Measurements from ENCODE around the gene ARHGEF16.

ARHGEF16 gene

DNA sequence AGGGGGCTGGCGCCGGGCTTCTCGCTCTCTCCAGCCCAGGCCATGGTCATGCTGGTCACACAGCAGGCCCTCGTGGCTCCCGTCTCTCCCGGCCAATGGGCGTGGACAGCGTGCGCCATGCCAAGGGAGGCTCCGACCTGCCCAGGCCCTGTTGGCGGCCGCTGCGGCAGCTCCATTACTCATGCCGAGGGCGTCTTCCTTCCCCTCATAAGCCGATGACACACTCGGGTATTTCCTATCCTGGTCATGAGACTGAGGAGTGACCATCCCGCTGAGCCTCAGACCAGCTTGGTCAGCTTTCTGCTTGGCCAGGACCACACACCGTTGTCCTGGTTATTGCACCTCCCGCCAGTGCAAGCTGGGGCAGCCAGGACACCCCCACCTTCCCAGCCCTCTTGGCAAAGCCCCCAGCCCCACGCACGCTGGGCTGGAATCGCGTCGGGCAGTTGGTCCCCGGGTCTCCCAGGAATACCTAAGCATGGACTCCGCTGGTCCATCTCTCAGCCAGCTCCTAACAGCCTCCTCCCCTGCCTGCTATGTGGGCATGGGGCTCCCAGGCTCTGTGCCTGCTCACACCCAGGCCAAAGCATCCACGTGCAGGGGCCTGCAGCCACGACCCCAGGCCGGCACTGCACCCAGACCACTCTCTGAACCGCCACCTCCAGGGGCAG, 49.8 kb downstream of the ARHGEF16 start:
- DNase-seq, result peak; percentile 98

DNA sequence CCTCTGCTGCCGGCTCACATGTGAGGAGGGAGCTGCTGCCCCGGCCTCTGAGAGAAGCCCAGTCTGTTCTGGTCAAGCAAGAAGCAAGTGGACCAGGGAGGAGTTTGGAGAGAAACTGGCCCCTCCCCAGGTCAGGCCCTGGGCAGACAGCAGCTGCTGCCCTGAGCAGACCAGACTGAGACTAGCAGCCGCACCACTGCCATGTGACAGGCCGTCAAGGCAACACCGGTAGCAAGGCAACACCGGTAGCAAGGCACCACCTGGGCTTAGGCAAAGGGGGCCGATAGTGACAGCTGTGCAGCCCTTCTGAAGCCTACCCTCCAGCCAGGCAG, 50.3 kb downstream of the ARHGEF16 start:
- no peak for DNase-seq

DNA sequence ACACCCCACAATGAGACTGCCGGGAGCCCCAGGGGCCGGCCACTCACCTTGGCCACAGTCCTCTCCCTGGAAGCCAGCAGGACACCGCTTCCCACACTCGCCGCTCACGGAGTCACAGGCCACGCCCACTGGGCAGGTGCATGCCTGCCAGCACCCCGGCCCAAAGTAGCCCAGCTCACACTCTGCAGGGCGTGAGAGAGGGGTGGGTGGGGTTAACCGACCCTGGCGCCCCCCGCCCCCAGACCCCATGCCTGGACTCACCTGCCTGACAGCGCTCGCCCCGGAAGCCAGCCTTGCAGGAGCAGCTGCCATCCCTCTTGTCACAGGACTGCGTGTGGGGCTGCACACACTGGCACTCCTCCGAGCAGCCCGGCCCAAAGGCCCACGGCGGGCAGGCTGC, 50.7 kb downstream of the ARHGEF16 start:
- DNase-seq, result no peak

DNA sequence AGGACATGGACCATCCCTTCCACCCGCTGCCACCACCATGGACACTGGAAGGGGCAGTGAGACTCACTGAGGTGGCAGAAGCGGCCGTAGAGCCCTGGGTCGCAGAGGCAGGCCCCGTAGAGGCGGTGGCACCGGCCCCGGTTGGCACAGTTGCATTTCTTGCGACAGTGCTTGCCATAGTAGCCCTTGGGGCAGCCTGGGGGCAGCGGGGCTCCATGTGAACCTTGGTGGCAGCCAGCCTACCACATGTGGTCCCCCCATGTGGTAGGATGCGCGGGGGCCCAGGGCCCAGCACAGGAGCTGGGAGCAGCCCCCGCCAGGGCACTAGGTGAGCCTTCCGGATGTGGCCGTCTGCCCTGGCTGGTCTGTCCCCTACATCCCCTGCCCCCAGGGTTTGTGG, 51.6 kb downstream of the ARHGEF16 start:
- DNase-seq, result no peak

DNA sequence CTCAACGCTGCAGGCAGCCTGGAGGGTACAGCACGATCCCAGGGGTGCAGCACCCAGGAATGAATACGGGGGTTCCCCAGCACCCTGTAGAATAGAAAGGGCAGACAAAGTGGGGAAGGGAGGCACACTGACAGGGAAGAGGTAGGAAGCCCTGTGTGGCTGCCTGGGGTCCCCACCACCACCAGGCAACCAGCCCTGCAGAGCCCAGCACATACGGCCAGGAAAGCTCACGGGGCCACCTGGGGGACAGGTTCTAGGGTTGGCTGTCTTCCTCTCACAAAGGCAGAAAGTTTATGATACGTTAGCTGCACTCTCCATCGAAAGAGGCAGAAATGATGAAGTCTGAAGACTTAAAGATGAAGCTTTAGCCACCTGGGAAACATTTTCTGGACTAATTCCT, 52.5 kb downstream of the ARHGEF16 start:
- no peak for DNase-seq

DNA sequence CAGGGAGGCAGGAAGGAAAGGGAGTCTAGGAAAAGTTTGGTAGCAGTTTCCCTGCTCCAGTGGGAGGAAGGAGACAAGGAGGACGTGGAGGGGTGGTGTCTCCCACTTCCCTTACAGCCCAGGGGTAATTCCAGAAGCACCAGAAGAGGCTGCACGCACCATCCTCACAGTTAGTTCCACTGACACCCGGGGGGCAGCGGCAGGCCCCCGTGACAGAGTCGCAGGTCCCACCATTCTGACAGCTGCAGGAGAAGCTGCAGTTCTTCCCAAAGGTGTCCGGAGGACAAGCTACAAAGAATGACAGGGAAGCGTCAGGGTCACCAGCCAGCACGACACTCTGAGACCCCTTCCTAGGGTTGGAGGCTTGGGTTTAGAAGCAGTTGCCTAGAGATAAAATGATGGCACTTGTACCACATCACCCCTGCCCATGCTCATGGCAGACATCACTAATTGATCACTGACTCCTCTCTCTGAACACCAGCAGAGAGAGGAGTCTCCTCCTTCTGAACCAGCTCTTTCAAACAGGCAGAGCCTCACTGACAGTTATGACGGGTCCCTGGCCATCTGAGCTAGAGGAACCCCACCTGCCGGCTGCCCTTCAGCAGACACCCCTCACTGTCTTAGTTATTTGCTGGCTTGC, 53.3 kb downstream of the ARHGEF16 start:
- no peak for DNase-seq

DNA sequence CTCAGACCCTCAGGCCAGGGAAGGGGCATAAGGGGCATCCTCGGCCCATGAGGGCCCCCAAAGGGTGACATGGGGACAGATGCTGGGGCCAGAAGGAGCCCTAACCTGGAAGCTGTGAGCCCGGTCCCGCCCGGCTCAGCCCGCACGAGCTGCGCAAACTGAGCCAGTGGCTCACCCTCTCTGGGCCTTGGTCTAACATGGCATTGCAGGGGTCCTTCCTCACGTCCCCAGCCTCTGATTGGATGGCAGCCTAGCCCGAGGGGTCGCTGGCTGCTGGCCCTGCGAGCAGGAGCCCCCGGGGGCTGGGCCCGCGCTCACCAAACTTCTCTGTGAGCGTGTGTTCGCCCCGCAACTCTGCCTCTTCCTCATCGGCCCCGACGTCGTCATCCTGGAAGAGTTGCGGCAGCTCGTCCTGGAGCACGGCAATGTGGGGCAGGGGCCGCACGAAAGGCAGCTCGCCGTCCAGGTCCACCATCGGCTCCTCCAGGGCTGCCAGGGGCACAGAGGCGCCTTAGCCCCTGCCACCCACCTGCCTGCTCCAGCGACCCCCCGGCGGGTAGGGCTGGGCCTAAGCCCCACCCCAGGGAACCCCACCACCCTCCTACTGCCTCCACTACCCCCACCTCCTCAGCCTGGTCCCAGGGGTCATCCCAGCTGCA, 54.4 kb downstream of the ARHGEF16 start:
- no peak for DNase-seq

DNA sequence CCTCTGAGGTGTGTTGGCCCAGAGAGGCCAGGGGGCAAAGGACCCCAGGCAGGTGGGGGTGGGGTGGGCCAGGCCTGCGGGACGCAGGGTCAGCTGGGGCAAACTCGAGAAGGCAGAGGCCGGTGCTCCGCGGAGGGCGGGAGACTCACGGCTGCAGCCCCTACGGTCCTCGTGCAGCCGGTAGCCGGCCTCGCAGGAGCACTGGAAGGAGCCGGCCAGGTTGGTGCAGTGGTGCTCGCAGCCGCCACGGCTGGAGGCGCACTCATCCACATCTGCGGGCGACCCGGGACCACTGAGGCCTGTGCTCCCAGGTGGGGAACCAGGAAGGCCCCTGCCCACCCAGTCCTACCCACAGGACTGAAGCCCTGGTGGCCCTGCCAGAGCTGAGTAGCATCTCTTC, 55.3 kb downstream of the ARHGEF16 start:
- no peak for DNase-seq

DNA sequence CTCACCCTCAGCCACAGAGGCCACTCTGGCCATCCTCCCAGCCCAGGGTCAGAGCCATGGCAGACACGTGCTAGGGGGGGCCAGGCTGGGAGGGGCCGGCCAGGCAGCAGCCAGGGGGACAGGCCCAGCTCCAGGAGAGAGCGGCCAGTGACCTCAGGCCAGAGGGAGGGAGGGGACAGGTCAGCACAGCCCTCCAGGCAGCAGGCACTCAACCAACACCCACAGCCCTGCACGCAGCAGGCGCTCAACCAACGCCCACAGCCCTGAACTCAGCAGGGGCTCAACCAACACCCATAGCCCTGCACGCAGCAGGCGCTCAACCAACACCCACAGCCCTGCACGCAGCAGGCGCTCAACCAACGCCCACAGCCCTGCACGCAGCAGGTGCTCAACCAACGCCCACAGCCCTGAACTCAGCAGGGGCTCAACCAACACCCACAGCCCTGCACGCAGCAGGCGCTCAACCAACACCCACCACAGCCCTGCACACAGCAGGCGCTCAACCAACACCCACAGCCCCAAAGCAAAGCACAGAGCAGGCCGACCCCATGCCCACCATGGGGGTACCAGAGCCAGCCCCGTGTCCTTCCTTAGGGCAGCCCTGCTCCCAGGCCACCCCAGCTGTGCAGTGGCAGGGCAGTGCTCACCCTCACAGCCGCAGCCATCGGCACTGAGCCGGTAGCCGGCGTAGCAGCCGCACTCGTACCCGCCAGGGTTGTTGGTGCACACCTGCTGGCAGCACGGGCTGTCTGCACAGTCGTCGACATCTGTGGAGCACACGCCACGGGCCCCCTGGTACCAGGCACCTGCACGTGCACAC, 55.9 kb downstream of the ARHGEF16 start:
- no peak for DNase-seq

DNA sequence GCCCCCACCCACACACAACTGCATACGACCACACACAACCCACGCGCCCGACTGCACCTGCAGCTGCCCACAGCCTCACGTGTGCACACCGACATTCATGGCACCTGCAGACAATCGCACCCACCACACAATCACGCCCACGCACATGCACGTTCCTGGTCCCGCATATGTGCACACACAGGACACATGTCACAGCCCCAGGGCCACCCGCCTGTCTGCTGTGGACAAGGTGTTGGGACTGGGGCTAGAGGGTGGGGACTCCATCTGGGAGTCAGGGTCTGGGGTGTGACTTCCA, 56.4 kb downstream of the ARHGEF16 start:
- DNase-seq, result no peak

DNA sequence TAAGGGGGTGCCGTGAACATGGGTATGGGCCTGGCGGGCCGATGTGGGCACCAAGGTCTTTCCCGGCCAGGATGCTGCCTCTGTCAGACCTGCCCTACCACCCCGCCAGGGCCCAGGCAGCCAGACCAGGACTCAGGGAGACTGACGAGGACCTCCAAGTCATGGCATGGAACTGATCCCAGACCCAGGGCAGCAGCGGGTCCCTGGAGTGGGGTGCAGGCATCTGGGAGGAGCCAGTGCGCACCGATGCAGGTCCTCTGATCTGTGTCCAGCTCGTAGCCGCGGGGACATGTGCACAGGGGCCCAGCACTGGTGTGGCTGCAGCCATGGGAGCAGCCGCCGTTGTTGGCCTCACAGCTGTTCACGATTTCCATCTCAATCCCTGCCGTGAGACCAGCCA, 56.8 kb downstream of the ARHGEF16 start:
- DNase-seq, result no peak

DNA sequence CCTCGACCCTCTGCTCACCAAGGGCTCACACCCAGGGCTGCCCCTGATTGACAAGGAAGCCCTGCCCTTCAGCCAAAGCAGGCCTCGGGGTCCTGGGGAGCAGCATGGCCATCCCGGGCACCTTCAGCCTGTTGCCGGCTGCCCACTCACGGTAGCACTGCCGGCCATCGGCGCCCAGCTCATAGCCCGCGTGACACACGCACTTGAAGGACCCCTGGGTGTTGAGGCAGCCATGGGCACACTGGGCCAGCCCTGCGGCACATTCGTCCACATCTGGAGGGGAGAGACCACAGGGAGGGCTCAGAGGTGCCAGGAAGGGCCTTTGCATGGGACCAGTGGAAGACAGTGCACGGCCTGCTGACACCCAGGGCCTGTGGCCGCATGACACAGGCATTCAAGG, 57.4 kb downstream of the ARHGEF16 start:
- DNase-seq, result no peak

DNA sequence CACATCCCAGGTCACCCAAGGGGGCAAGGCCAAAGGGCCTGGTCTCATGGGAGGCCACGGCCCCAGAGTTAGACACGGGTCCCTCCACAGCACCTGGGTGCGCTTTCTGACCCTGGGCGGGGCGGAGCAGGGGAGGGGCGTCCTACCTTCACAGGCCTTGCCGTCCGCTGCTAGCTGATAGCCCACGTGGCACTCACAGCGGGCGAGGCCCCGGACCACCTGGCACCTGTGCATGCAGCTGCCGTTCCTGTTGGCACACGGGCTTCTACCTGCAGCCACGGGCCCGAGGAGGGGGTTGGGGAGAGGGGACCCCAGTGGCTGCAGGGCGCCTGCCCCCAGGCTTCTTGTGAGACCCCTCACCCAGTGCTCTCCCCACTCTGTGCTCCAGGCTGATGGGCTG, 59.9 kb downstream of the ARHGEF16 start:
- no peak for DNase-seq

DNA sequence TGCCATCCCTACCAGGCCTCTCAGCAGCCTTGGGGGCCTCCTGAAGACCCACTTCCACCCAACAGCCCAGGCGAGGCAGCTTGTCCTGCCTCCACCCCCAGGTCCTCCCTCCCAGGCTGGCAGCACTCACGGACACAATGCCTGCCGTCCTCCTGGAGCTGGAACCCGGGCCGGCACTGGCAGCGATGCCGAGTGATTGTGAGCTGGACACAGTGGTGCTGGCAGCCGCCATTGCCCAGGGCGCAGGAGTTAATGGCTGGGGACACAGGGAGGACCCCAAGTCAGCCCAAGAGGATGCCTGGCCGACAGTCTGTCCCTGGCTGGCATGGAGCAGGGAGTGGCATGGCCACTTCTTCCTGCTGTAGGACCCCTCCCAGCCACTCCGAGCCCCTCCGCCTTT, 60.8 kb downstream of the ARHGEF16 start:
- DNase-seq, result no peak

DNA sequence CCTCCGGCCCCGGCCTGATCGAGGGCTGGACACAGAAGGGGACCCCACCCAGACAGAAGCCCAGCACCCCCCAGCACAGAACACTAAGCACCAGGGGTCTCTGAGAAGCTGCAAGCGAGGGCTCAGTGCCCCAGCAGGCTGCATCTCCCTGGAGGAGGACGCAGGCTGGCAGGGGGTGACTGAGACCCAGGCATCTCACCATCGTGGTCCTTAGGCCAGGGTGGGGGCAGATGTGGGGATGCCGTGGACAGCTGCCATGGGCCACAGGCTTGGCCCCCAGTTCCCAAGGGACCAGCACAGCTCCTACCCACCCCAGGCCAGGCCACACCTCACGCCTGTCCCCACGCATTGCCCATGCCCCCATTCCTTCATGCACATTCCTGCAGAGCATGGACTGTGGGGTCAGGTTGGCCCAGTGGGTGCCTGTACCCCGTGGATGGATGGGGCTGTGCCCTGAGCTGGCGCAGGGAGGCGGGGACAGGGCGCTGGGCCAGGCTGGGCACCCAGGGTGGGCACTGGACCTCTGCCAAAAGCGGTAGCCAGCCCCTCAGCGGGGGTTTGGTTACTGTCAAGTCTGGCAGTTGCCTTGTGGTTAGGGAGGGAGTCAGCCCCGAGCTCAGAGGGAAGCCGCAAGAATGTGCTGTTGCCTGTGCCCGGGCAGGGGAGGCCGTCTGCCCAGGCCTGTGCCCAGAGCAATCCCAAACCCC, 61.5 kb downstream of the ARHGEF16 start:
- DNase-seq, result no peak

DNA sequence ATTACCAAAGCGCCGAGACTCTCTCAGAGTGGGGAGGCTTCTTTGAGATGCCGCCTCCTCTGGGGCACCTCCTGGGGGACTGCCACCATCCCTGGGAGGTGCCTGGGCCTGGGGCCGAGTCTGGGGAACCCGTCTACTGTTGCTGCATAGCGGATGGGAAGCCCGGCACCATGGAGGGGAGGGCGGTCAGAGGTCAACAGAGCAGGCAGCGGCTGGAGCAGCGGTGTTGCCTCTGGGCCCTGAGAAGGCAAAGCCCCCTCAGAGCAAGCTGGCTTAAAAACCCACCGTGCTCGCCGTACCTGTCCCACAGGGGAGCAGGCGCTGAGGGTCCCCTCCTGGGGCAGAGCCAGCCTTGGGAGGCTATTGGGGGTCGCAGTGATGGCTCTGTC, 62.0 kb downstream of the ARHGEF16 start:
- DNase-seq, result no peak

DNA sequence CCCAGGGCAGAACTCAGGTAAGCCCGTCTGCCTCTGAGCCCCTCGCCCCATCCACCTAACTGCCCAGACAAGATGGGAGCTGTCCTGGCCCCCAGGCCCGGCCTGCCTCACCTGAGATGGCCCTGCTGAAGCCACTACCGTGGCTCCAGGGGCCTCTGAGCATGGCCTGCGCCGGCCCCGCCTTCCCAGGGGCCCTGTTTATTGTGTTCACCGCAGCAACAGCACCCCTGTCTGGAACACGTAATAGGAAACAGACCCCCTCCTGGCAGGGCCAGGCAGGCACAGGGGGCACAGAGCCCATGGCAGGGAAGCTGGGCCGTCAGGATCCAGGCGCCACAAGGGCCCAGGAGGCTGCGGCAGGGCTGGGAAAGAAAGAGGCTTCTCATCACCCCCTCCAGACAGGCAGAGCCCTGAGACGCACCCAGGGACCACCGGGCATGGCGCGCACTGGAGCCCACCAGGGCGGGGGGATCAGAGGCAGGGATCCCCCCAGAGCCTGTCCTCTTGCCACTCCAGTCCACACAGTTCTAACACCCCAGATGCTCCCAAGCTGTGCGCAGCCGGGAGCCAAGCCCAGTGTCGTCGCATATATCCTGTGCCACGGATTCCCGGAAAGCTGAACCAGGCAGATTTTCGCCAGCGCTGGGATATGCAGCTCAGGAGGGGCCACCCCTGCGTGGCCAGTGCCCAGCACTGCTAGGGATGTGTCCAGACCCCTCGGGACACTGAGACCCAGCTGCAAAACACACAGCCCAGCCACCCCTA, 62.6 kb downstream of the ARHGEF16 start:
- DNase-seq, result no peak

DNA sequence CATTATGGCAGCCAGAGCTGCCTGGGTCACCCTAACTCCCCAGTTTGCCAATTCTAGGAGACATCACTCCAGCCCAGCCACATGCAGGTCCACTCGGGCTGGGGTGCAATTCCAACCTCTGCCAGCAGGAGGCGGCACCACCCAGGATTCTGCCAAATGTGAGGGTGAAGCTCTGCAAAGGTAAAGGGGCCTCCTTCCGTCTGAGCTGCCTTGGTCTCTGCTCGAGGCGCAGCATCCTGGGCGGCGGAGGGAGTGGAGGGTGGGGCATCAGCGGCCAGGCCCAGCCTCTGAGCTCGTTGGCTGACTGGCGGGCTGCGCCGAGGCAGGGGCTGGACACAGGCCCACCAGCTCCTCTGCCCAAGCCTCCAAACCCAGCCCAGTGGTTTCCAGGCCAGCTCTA, 63.8 kb downstream of the ARHGEF16 start:
- DNase-seq, result no peak

DNA sequence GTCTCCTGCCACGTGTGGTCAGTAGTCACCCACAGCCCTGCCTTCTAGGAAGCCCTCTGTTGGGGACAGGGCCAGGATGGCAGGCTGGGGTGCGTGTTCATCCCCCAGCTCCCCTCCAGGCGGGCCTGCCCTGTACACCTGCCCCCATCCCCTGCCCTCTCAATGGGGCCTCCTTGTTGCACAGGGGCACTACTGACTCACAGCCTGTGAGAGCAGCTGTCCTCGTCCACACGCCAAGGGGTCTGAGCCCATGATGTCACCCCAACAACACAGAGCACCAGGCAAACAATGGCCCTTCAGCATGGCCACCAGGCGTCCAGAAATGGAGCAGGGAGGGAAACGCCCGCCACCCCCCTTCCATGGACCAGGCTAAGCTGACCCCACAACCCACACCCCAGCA, 64.3 kb downstream of the ARHGEF16 start:
- no peak for DNase-seq

DNA sequence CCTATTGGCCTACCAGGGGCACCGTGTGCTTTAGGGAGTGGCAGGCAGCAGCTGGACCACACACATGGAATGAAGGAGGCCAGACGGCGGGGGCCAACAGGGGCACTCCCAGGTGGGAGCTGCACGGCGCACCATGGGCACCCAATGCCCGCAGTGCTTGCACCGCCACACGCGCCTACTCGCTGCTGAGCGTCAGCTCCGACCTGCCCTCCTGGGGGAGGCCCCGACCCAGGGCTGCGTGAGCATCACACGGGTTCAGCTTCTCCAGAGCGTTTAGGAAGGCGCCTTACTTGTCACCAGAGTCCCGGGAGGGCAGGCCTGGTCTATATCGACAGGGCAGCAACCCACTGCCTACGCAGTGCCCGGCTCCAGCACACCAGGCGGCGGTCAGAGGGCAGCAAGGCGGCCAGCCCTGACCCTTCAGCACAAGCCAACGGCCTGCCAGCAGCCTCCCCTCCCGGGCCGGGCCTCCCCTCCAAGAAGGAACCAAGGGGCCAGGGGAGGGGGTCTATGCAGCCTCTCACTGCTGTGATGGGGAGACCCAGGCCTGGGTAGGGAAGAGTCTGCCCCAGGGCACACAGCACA, 64.9 kb downstream of the ARHGEF16 start:
- DNase-seq, result no peak

DNA sequence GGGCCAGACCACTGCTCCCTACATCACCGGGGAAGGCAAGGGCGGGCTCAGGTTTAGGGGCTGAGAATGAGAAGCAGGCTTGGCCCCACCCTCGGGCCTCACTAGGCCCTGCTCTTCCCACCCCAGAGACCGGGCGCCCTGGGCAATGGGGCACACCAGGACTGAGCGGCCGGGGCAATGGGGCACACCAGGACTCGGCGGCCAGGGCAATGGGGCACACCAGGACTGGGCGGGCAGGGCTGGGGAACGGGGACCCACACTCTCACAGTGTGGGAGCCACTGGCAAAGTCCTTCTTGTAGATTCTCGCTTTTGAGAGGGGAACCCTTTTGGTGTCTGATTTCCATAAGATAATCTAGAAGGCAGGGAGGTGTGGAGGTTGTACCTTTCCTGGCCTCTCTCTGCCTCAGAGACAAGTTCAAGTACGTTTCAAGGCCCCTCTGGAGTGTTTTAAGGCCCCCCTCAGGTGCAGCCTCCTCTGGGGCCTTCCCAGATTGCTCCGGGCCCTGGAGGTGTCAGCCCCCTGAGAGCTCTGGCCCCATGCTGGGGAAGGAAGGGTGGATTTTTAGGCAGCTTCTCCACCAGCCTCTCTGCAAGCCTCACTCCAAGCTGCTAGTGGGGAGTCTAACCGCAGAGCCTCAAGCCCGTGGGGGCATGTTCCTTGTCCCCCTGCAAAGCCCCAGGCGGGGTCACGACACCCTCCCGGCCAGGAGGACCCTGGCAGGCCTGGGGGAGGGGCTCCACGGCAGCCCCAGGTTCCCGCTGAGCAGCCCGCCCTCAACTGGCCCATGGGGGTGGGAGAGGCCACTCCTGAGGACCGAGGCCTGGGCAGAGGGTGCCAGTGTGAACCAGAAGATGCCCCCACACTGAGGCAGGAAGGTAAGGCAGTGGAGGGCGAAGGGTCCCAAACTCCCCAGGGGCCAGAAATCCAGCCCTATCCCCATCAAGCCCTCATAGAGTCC, 66.2 kb downstream of the ARHGEF16 start:
- no peak for DNase-seq
